Measurements from ENCODE around the gene NSMCE4A. TPM values are rescaled to one million over a fixed set of nuclear protein-coding genes. Genes with fewer than 3 reads are reported as not detected.
A peak's percentile ranks its signal among the peaks of the same experiment; 100 is the strongest.

Gene NSMCE4A
- total and polyA plus RNA-seq, 9 of the 15 experiments (the other 6 are each of a cell fraction or from before 2014, with no cell fraction given): 8.4 to 88.5 (median 46.4) TPM

DNA sequence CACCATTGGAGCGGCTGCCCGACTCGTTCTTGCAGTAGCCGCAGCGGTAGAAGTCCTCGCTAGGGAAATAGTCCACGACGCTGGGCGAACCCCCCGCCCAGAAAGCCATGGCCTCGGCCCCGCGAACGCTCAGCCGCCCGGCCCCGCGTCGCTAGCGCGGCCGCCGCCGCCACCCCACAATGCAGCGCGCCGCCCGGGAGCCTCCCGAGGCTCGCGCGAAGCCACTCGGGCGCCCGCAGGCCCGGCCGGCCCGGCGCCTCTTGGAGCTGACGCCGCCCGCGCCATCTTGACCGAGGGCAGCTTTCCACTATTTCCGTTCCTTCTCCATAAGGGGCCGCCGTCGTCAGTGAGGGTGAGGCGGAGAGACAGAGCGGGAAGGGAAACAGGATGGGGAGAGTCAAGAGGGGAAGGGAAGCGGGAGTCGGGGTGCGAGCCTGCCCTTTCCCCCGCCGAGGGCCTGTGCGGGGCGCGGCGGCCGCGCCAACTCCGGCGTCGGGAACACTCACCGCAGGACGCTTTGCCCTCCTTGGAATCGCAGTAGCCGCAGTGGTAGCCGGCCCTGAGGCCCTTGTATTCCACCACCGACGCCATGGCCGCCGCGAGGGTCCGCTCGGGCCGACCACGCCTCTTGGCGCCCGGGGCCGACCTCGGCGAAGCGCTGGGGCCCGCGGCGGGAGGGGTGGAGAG lies 47.0 kb downstream of the NSMCE4A start, which contains the start of gene ATE1 (continued):
- TF ChIP-seq TSC22D4 (tag; IDR thresholded peaks at IDR 0.05) (no peak), LARP7 (IDR thresholded peaks at IDR 0.05) (no peak), GATA2 (CRISPR knock-in tag; IDR thresholded peaks at IDR 0.05) (no peak), ZNF507 (tag; conservative IDR thresholded peaks at IDR 0.05) (no peak), STAT5B (CRISPR knock-in tag; IDR thresholded peaks at IDR 0.05) (no peak), SUPT5H (IDR thresholded peaks at IDR 0.05) (peak; percentile 77), ZNF316 (IDR thresholded peaks at IDR 0.05) (no peak), GTF2A2 (tag; IDR thresholded peaks at IDR 0.05) (no peak), MTF1 (CRISPR knock-in tag; IDR thresholded peaks at IDR 0.05; ENCODE audit: borderline replicate concordance) (no peak), ZNF445 (CRISPR knock-in tag; IDR thresholded peaks at IDR 0.05; ENCODE audit: low read depth) (no peak), TEAD1 (CRISPR knock-in tag; IDR thresholded peaks at IDR 0.05) (no peak), HNRNPLL (IDR thresholded peaks at IDR 0.05; ENCODE audit: low read depth, low read length, poor library complexity, severe bottlenecking) (no peak), ZBTB1 (CRISPR knock-in tag; IDR thresholded peaks at IDR 0.05; ENCODE audit: borderline replicate concordance, low read depth) (peak; percentile 70; the same call in 1 of the 2 replicates), CHCHD3 (CRISPR knock-in tag; IDR thresholded peaks at IDR 0.05) (no peak), EP300 (IDR thresholded peaks at IDR 0.05; ENCODE audit: low read length) (no peak)
- TF ChIP-seq, protein P1, sequence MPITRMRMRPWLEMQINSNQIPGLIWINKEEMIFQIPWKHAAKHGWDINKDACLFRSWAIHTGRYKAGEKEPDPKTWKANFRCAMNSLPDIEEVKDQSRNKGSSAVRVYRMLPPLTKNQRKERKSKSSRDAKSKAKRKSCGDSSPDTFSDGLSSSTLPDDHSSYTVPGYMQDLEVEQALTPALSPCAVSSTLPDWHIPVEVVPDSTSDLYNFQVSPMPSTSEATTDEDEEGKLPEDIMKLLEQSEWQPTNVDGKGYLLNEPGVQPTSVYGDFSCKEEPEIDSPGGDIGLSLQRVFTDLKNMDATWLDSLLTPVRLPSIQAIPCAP (CRISPR knock-in tag; IDR thresholded peaks at IDR 0.05; ENCODE audit: borderline replicate concordance): no peak
- TF ChIP-seq, protein P2, sequence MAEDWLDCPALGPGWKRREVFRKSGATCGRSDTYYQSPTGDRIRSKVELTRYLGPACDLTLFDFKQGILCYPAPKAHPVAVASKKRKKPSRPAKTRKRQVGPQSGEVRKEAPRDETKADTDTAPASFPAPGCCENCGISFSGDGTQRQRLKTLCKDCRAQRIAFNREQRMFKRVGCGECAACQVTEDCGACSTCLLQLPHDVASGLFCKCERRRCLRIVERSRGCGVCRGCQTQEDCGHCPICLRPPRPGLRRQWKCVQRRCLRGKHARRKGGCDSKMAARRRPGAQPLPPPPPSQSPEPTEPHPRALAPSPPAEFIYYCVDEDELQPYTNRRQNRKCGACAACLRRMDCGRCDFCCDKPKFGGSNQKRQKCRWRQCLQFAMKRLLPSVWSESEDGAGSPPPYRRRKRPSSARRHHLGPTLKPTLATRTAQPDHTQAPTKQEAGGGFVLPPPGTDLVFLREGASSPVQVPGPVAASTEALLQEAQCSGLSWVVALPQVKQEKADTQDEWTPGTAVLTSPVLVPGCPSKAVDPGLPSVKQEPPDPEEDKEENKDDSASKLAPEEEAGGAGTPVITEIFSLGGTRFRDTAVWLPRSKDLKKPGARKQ (CRISPR knock-in tag; IDR thresholded peaks at IDR 0.05): no peak
- TF ChIP-seq, protein P3, sequence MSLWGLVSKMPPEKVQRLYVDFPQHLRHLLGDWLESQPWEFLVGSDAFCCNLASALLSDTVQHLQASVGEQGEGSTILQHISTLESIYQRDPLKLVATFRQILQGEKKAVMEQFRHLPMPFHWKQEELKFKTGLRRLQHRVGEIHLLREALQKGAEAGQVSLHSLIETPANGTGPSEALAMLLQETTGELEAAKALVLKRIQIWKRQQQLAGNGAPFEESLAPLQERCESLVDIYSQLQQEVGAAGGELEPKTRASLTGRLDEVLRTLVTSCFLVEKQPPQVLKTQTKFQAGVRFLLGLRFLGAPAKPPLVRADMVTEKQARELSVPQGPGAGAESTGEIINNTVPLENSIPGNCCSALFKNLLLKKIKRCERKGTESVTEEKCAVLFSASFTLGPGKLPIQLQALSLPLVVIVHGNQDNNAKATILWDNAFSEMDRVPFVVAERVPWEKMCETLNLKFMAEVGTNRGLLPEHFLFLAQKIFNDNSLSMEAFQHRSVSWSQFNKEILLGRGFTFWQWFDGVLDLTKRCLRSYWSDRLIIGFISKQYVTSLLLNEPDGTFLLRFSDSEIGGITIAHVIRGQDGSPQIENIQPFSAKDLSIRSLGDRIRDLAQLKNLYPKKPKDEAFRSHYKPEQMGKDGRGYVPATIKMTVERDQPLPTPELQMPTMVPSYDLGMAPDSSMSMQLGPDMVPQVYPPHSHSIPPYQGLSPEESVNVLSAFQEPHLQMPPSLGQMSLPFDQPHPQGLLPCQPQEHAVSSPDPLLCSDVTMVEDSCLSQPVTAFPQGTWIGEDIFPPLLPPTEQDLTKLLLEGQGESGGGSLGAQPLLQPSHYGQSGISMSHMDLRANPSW (CRISPR knock-in tag; IDR thresholded peaks at IDR 0.05): no peak
- TF ChIP-seq, protein P4, sequence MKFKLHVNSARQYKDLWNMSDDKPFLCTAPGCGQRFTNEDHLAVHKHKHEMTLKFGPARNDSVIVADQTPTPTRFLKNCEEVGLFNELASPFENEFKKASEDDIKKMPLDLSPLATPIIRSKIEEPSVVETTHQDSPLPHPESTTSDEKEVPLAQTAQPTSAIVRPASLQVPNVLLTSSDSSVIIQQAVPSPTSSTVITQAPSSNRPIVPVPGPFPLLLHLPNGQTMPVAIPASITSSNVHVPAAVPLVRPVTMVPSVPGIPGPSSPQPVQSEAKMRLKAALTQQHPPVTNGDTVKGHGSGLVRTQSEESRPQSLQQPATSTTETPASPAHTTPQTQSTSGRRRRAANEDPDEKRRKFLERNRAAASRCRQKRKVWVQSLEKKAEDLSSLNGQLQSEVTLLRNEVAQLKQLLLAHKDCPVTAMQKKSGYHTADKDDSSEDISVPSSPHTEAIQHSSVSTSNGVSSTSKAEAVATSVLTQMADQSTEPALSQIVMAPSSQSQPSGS (CRISPR knock-in tag; IDR thresholded peaks at IDR 0.05): no peak
- TF ChIP-seq, protein P5, sequence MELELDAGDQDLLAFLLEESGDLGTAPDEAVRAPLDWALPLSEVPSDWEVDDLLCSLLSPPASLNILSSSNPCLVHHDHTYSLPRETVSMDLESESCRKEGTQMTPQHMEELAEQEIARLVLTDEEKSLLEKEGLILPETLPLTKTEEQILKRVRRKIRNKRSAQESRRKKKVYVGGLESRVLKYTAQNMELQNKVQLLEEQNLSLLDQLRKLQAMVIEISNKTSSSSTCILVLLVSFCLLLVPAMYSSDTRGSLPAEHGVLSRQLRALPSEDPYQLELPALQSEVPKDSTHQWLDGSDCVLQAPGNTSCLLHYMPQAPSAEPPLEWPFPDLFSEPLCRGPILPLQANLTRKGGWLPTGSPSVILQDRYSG (tag; conservative IDR thresholded peaks at IDR 0.05; ENCODE audit: low read depth): no peak
- TF ChIP-seq, protein P6, sequence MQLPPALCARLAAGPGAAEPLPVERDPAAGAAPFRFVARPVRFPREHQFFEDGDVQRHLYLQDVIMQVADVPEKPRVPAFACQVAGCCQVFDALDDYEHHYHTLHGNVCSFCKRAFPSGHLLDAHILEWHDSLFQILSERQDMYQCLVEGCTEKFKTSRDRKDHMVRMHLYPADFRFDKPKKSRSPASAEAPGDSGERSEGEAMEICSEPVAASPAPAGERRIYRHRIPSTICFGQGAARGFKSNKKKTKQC (CRISPR knock-in tag; IDR thresholded peaks at IDR 0.05): no peak

Measured in K562 (cell line).